PC-3 (cell line): ENCODE results near the gene CACNA1C.

ENCODE experiments used
- EZH2 ChIP-seq: fragments of 300-600 bp; sonication (generic); IDR thresholded peaks from one replicate; pipeline ENCODE4 v1.6.1; 2017; ENCODE audit warnings: antibody characterized with exemption, mild to moderate bottlenecking, low read length; ENCODE audit not compliant: unreplicated experiment
- EZH2phosphoT487 ChIP-seq: fragments of 300-600 bp; sonication (generic); IDR thresholded peaks from 2 replicates; pipeline ENCODE4 v1.6.1; 2018; ENCODE audit warnings: mild to moderate bottlenecking, antibody characterized with exemption, low read length, borderline replicate concordance
- TF ChIP-seq, protein P1 (sequence below): fragments of 300-600 bp; sonication (generic); conservative IDR thresholded peaks from 2 replicates; pipeline ENCODE4 v1.5.1; 2017; ENCODE audit warnings: antibody characterized with exemption, low read depth, mild to moderate bottlenecking, low read length

- TF ChIP-seq, protein P1, sequence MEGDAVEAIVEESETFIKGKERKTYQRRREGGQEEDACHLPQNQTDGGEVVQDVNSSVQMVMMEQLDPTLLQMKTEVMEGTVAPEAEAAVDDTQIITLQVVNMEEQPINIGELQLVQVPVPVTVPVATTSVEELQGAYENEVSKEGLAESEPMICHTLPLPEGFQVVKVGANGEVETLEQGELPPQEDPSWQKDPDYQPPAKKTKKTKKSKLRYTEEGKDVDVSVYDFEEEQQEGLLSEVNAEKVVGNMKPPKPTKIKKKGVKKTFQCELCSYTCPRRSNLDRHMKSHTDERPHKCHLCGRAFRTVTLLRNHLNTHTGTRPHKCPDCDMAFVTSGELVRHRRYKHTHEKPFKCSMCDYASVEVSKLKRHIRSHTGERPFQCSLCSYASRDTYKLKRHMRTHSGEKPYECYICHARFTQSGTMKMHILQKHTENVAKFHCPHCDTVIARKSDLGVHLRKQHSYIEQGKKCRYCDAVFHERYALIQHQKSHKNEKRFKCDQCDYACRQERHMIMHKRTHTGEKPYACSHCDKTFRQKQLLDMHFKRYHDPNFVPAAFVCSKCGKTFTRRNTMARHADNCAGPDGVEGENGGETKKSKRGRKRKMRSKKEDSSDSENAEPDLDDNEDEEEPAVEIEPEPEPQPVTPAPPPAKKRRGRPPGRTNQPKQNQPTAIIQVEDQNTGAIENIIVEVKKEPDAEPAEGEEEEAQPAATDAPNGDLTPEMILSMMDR = no peak
- no peak for TF ChIP-seq EZH2
- TF ChIP-seq EZH2phosphoT487 = no peak
Measured at GRCh38 chr12:2054091-2055018, 1.6 kb downstream of the CACNA1C start.
